Activated B cell treated with CpG ODN at 0.5 μM for 24 hours (primary cell): ENCODE data around the gene LHX5. TPM values are rescaled to one million over a fixed set of nuclear protein-coding genes. Genes with fewer than 3 reads are reported as not detected.

Source experiments
- ATAC-seq: fragments of 200-7000 bp; cut with Tn5 transposase; one replicate; pipeline ENCODE4 v1.10.0; 2021; ENCODE audit warnings: low read depth, mild to moderate bottlenecking, moderate library complexity
- CTCF ChIA-PET: fragments of 350-600 bp; sonication (Branson Sonifier 250); formaldehyde crosslinking; loops from one replicate; lab custom pipeline; 2021; ENCODE audit warnings: antibody characterized with exemption; lab: Charles Lee
- POLR2A ChIA-PET: fragments of 350-600 bp; sonication (Branson Sonifier 250); formaldehyde crosslinking; loops from one replicate; lab custom pipeline; 2021; ENCODE audit warnings: antibody characterized with exemption; lab: Charles Lee
- DNase-seq: peaks from one replicate; pipeline ENCODE4 v3.0.0; 2022
- H3K27ac Mint-ChIP-seq: one replicate; pipeline ENCODE4 v1.8.0; 2020; ENCODE audit warnings: mixed read lengths
- H3K27me3 Mint-ChIP-seq: one replicate; pipeline ENCODE4 v1.8.0; 2021; ENCODE audit warnings: mixed read lengths
- H3K36me3 Mint-ChIP-seq: one replicate; pipeline ENCODE4 v1.8.0; 2021; ENCODE audit warnings: low read depth, mixed read lengths
- H3K4me1 Mint-ChIP-seq: one replicate; pipeline ENCODE4 v1.8.0; 2021; ENCODE audit warnings: mixed read lengths
- H3K4me3 Mint-ChIP-seq: one replicate; pipeline ENCODE4 v1.8.0; 2020; ENCODE audit warnings: mild to moderate bottlenecking, mixed read lengths
- H3K9me3 Mint-ChIP-seq: one replicate; pipeline ENCODE4 v1.8.0; 2020; ENCODE audit warnings: mixed read lengths
- intact Hi-C: fragments of 100-400 bp; cut with micrococcal nuclease; formaldehyde crosslinking; loops from one replicate; pipeline ENCODE4 v1.15.1; 2024
- total RNA-seq: library from RNA; stranded (reverse); gene quantifications from 2 replicates; pipeline ENCODE4 v1.2.3, GENCODE V29; 2022
- TF ChIP-seq, protein P1 (sequence below): fragments of 200-600 bp; IDR thresholded peaks from one replicate; pipeline ENCODE4 v1.8.0; 2022; ENCODE audit warnings: antibody characterized with exemption, mild to moderate bottlenecking

Gene LHX5
- total RNA-seq, 1 donor from 2014 or later: not detected

DNA sequence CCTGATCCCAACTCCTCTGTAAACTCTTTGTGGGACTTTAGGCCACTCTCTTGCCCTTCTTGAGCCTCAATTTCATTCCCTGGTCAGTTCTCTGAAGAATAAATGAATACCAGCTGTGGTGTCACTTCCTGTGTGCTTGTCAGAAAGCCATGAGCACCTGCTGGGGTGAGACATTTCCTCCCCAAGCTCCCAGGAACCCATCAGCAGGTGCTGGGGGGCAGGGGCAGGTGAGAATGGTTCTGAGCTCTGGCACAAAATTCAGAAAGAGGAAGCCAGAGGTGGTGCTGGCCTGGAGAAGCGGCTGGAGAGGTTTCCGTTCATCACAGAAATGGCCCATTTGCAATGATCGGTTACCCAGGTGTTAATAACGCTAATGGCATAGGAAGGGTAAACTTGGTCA is 14.9 kb downstream of the LHX5 start:
- Mint-ChIP-seq H3K27ac (no peak overlapping the region), H3K4me1 (no peaks in the 10 kb centered on the region), H3K4me3 (no peak overlapping the region), H3K27me3 (peaks cover 44% of the 10 kb centered on the region), H3K36me3 (no peaks in the 10 kb centered on the region), H3K9me3 (no peaks in the 10 kb centered on the region)
- intact Hi-C loops: no loop called here
- POLR2A ChIA-PET: no interaction called here
- DNase-seq (no peak), ATAC-seq (no peak)
- CTCF ChIA-PET: no interaction called here
- TF ChIP-seq, protein P1, sequence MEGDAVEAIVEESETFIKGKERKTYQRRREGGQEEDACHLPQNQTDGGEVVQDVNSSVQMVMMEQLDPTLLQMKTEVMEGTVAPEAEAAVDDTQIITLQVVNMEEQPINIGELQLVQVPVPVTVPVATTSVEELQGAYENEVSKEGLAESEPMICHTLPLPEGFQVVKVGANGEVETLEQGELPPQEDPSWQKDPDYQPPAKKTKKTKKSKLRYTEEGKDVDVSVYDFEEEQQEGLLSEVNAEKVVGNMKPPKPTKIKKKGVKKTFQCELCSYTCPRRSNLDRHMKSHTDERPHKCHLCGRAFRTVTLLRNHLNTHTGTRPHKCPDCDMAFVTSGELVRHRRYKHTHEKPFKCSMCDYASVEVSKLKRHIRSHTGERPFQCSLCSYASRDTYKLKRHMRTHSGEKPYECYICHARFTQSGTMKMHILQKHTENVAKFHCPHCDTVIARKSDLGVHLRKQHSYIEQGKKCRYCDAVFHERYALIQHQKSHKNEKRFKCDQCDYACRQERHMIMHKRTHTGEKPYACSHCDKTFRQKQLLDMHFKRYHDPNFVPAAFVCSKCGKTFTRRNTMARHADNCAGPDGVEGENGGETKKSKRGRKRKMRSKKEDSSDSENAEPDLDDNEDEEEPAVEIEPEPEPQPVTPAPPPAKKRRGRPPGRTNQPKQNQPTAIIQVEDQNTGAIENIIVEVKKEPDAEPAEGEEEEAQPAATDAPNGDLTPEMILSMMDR: no peak

DNA sequence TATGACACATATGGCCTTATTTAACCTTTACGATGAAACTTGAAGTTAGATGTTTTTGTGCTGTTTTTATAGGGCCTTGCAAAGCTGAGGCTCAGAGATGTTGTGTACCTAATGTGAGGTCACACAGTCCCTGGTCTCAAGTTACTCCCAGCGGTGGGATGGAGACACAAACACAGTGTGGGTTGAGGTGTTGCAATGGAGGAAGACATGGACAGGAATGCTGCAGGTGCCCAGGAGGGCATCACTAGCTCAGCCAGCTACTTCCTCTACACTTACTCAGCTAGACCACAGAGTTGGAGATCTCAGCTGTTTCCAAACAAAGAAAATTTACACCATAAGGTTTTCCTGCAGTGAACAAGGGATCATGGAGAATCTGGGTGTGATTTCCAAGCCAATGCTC is 15.5 kb downstream of the LHX5 start:
- POLR2A ChIA-PET: no interaction called here
- ATAC-seq (no peak), DNase-seq (no peak)
- H3K9me3 Mint-ChIP-seq: no peaks in the 10 kb centered on the region
- H3K4me3 Mint-ChIP-seq: no peak overlapping the region
- H3K27ac Mint-ChIP-seq: no peak overlapping the region
- no peaks in the 10 kb centered on the region for H3K4me1 Mint-ChIP-seq
- TF ChIP-seq, protein P1: no peak
- no peaks in the 10 kb centered on the region for H3K36me3 Mint-ChIP-seq
- intact Hi-C loops: no loop called here
- CTCF ChIA-PET: no interaction called here
- H3K27me3 Mint-ChIP-seq: peaks cover 39% of the 10 kb centered on the region

DNA sequence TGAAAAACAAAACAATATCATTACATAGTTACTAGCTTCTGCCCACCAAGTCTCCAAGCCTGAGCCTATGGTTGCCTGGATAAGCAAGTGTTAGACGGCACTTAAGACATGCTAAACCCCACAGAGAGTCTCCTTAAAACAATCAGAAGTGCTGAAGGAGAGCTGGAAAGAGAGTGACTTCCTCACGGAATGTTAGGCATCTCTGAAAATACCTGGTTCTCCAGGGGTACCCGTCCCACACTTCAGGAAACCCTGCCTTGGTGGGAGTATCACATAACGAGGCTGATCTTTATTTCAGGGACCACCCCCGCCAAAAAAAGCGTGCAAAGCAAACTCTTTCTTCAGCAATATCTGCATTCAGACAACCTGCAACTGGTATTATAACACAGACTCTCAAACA is 18.3 kb downstream of the LHX5 start:
- no peaks in the 10 kb centered on the region for H3K36me3 Mint-ChIP-seq
- ATAC-seq (no peak), DNase-seq (no peak)
- CTCF ChIA-PET: no interaction called here
- no peak overlapping the region for H3K27ac Mint-ChIP-seq
- TF ChIP-seq, protein P1: no peak
- H3K4me3 Mint-ChIP-seq: no peak overlapping the region
- peaks cover 17% of the 10 kb centered on the region for H3K27me3 Mint-ChIP-seq
- POLR2A ChIA-PET: no interaction called here
- intact Hi-C loops: no loop called here
- no peaks in the 10 kb centered on the region for H3K9me3 Mint-ChIP-seq
- no peaks in the 10 kb centered on the region for H3K4me1 Mint-ChIP-seq

DNA sequence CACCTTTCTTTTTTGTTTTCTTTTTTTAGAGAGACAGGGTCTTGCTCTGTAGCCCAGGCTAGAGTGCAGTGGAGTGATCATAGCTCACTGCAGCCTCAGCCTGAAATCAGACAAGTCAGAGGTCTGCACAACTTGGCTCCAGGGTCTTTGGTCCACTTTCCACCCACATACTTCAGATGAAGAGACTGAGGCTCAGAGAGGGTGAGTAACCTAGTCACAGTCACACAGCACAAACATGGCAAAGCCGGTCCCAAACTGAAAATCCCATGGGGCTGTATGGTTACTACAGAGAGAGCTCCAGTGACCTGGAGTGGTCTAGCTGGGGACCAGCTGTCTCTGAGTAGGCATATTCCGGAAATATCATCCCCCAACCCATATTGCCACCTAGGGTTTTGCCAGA is 19.2 kb downstream of the LHX5 start:
- ChIA-PET CTCF (no interaction called here), POLR2A (no interaction called here)
- Mint-ChIP-seq H3K27me3 (peaks cover 15% of the 10 kb centered on the region), H3K4me3 (no peak overlapping the region), H3K36me3 (no peaks in the 10 kb centered on the region), H3K4me1 (no peaks in the 10 kb centered on the region), H3K27ac (no peak overlapping the region), H3K9me3 (no peaks in the 10 kb centered on the region)
- intact Hi-C loops: no loop called here
- DNase-seq (no peak), ATAC-seq (no peak)
- TF ChIP-seq, protein P1: no peak

DNA sequence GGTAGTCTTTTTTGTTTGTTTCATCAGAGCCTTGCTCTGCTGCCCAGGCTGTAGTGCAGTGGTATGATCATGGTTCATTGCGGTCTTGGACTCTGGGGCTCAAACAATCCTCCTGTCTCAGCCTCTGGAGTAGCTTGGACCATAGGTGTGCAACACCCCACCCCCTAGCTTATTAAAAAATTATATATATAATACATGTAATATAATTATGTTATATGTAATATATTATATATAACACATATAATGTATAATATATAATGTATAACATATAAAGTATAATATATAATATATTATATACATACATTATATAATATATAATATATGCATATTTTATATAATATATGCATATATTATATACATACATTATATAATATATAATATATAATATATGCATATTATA is 21.8 kb downstream of the LHX5 start:
- ATAC-seq: no peak
- Mint-ChIP-seq H3K36me3 (no peaks in the 10 kb centered on the region), H3K27ac (no peak overlapping the region), H3K27me3 (peaks cover 25% of the 10 kb centered on the region), H3K9me3 (peaks cover 6% of the 10 kb centered on the region), H3K4me3 (no peak overlapping the region), H3K4me1 (no peaks in the 10 kb centered on the region)
- ChIA-PET CTCF (no interaction called here), POLR2A (no interaction called here)
- TF ChIP-seq, protein P1: no peak
- no peak for DNase-seq
- intact Hi-C loops: no loop called here
